HEK293 (cell line): ENCODE measurements around the gene SLC25A17.

ENCODE experiments used
- CTCF ChIA-PET: fragments of 350-600 bp; formaldehyde crosslinking; extraction: SDS; loops from one replicate; lab custom pipeline; 2021; ENCODE audit warnings: antibody characterized with exemption; lab: Yijun Ruan, JAX
- POLR2A ChIA-PET: fragments of 300-600 bp; formaldehyde crosslinking; extraction: SDS; loops from one replicate; lab custom pipeline; 2020; ENCODE audit warnings: antibody characterized with exemption, inconsistent platforms; lab: Yijun Ruan, JAX
- H3K27ac ChIP-seq: fragments of 200-500 bp; sonication (Bioruptor generic); 2 replicates; pipeline ENCODE4 v1.5.1; 2014; ENCODE audit warnings: low read depth, low read length, control low read depth, inconsistent platforms; ENCODE audit errors: extremely low read depth
- H3K36me3 ChIP-seq, 2 experiments: fragments of 200-500 bp in 1 of 2; sonication (Bioruptor generic) in 1 of 2; 1 replicate in 1 of 2; 2 replicates in 1 of 2; pipeline ENCODE4 v1.5.1; 2014 to 2017; ENCODE audit warnings: inconsistent platforms in 2 of 2, low read length in 2 of 2; ENCODE audit not compliant: control insufficient read depth in 2 of 2, insufficient read depth in 1 of 2
- H3K4me1 ChIP-seq: fragments of 200-500 bp; sonication (Bioruptor generic); 2 replicates; pipeline ENCODE4 v1.5.1; 2014; ENCODE audit warnings: mild to moderate bottlenecking, low read length, inconsistent platforms; ENCODE audit not compliant: control insufficient read depth, insufficient read depth
- H3K4me3 ChIP-seq: 2 replicates; pipeline ENCODE4 v1.5.1; 2011; ENCODE audit warnings: low read depth, mild to moderate bottlenecking, control low read depth, low read length, moderate library complexity
- H3K9me3 ChIP-seq: fragments of 200-500 bp; sonication (Bioruptor generic); 2 replicates; pipeline ENCODE4 v1.5.1; 2014; ENCODE audit warnings: low read depth, low read length, inconsistent platforms; ENCODE audit not compliant: control insufficient read depth, insufficient read depth
- KLF16 ChIP-seq: fragments of 450-650 bp; formaldehyde crosslinking; IDR thresholded peaks from 2 replicates; pipeline ENCODE4 v1.5.1; 2017; ENCODE audit warnings: missing biosample characterization, missing genetic modification characterization
- PRDM1 ChIP-seq: fragments of 450-650 bp; formaldehyde crosslinking; IDR thresholded peaks from 2 replicates; pipeline ENCODE4; 2016; ENCODE audit warnings: missing biosample characterization, missing genetic modification characterization
- SETDB1 ChIP-seq: IDR thresholded peaks from one replicate; pipeline ENCODE4 v1.6.1; 2017; ENCODE audit warnings: mild to moderate bottlenecking, low read length, moderate library complexity, mixed read lengths; ENCODE audit not compliant: insufficient read length
- YY1 ChIP-seq: fragments of 450-650 bp; formaldehyde crosslinking; IDR thresholded peaks from 2 replicates; pipeline ENCODE4 v1.5.1; 2018; ENCODE audit warnings: missing biosample characterization, missing genetic modification characterization
- ZBTB1 ChIP-seq: fragments of 450-650 bp; formaldehyde crosslinking; IDR thresholded peaks from 2 replicates; pipeline ENCODE4 v1.5.1; 2016; ENCODE audit warnings: missing biosample characterization, missing genetic modification characterization
- ZNF132 ChIP-seq: fragments of 450-650 bp; formaldehyde crosslinking; IDR thresholded peaks from 2 replicates; pipeline ENCODE4 v1.5.1; 2017; ENCODE audit warnings: missing biosample characterization, missing genetic modification characterization, borderline replicate concordance
- ZNF19 ChIP-seq: fragments of 450-650 bp; formaldehyde crosslinking; IDR thresholded peaks from 2 replicates; pipeline ENCODE4; 2016; ENCODE audit warnings: missing biosample characterization, missing genetic modification characterization, low read depth
- ZNF2 ChIP-seq: fragments of 450-650 bp; formaldehyde crosslinking; IDR thresholded peaks from 2 replicates; pipeline ENCODE4 v1.5.1; 2016; ENCODE audit warnings: missing biosample characterization, missing genetic modification characterization
- ZNF24 ChIP-seq: fragments of 450-650 bp; formaldehyde crosslinking; IDR thresholded peaks from 2 replicates; pipeline ENCODE4 v1.5.1; 2016; ENCODE audit warnings: missing biosample characterization, missing genetic modification characterization
- ZNF292 ChIP-seq: fragments of 450-650 bp; formaldehyde crosslinking; IDR thresholded peaks from 2 replicates; pipeline ENCODE4 v1.5.1; 2016; ENCODE audit warnings: low read depth, missing biosample characterization, missing genetic modification characterization, borderline replicate concordance
- ZNF366 ChIP-seq: fragments of 450-650 bp; formaldehyde crosslinking; conservative IDR thresholded peaks from 2 replicates; pipeline ENCODE4 v1.5.1; 2016; ENCODE audit warnings: missing biosample characterization, missing genetic modification characterization
- ZNF548 ChIP-seq: fragments of 450-650 bp; formaldehyde crosslinking; IDR thresholded peaks from 2 replicates; pipeline ENCODE4 v1.5.1; 2016; ENCODE audit warnings: missing biosample characterization, missing genetic modification characterization
- ZNF624 ChIP-seq: fragments of 450-650 bp; formaldehyde crosslinking; IDR thresholded peaks from 2 replicates; pipeline ENCODE4 v1.5.1; 2017; ENCODE audit warnings: missing biosample characterization, missing genetic modification characterization
- ZNF677 ChIP-seq: fragments of 450-650 bp; IDR thresholded peaks from 2 replicates; pipeline ENCODE4 v1.5.0; 2018; ENCODE audit warnings: missing biosample characterization, mild to moderate bottlenecking, missing genetic modification characterization, moderate library complexity
- ZNF830 ChIP-seq: fragments of 450-650 bp; IDR thresholded peaks from 2 replicates; pipeline ENCODE4 v1.5.0; 2018; ENCODE audit warnings: missing biosample characterization, missing genetic modification characterization, low read depth, mild to moderate bottlenecking, moderate library complexity
- ZNF837 ChIP-seq: fragments of 450-650 bp; formaldehyde crosslinking; IDR thresholded peaks from 2 replicates; pipeline ENCODE4 v1.5.1; 2016; ENCODE audit warnings: missing biosample characterization, missing genetic modification characterization
- TF ChIP-seq, protein P1 (sequence below): IDR thresholded peaks from 2 replicates; pipeline ENCODE4 v1.6.1; 2011; ENCODE audit warnings: mild to moderate bottlenecking, low read depth, low read length, borderline replicate concordance
- TF ChIP-seq, protein P2 (sequence below): fragments of 450-650 bp; formaldehyde crosslinking; IDR thresholded peaks from 2 replicates; pipeline ENCODE4 v1.5.1; 2016; ENCODE audit warnings: missing biosample characterization, missing genetic modification characterization
- TF ChIP-seq, protein P3 (sequence below): fragments of 450-650 bp; formaldehyde crosslinking; IDR thresholded peaks from 2 replicates; pipeline ENCODE4 v1.5.1; 2016; ENCODE audit warnings: missing biosample characterization, missing genetic modification characterization
- TF ChIP-seq, protein P4 (sequence below): fragments of 450-650 bp; formaldehyde crosslinking; IDR thresholded peaks from 2 replicates; pipeline ENCODE4 v1.5.1; 2016; ENCODE audit warnings: missing biosample characterization, missing genetic modification characterization, borderline replicate concordance
- TF ChIP-seq, protein P5 (sequence below): fragments of 450-650 bp; formaldehyde crosslinking; IDR thresholded peaks from 2 replicates; pipeline ENCODE4 v1.5.1; 2016; ENCODE audit warnings: missing biosample characterization, missing genetic modification characterization
- TF ChIP-seq, protein P6 (sequence below): fragments of 450-650 bp; formaldehyde crosslinking; IDR thresholded peaks from 2 replicates; pipeline ENCODE4 v1.5.1; 2016; ENCODE audit warnings: missing biosample characterization, missing genetic modification characterization

Gene SLC25A17

DNA sequence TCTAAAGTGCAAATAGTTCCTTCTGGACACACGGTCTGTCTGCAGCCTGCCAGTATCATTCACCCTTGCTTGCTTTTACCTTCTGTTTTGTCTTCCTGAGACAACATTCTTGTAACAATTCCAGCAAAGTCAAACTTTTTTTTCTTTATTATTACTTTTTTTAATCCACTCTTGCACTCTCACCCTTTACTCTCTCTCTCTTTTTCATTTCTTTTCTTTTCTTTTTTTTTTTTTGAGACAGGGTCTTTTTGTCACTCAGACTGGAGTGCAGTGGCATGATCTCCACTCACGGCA, 86.2 kb downstream of the SLC25A17 start:
- Histone ChIP-seq H3K4me1 (peaks cover 10% of the 10 kb centered on the region), H3K27ac (peak overlapping the region; percentile 32; the same call in 1 of the 2 replicates), H3K36me3 (no peaks in the 10 kb centered on the region; a peak in 1 of 3 replicates), H3K9me3 (no peaks in the 10 kb centered on the region), H3K4me3 (no peak overlapping the region)
- POLR2A ChIA-PET: no interaction called here
- TF ChIP-seq, protein P1, sequence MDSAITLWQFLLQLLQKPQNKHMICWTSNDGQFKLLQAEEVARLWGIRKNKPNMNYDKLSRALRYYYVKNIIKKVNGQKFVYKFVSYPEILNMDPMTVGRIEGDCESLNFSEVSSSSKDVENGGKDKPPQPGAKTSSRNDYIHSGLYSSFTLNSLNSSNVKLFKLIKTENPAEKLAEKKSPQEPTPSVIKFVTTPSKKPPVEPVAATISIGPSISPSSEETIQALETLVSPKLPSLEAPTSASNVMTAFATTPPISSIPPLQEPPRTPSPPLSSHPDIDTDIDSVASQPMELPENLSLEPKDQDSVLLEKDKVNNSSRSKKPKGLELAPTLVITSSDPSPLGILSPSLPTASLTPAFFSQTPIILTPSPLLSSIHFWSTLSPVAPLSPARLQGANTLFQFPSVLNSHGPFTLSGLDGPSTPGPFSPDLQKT: no peak
- TF ChIP-seq ZNF2 (tag by site-specific recombination) (no peak), PRDM1 (peak; percentile 98), ZNF366 (0 out of 2 replicates have a peak, but pooled peaks have one; percentile 45), ZNF132 (no peak), YY1 (tag by site-specific recombination) (no peak)
- CTCF ChIA-PET: interaction anchor here (0.6 kb wide), 2 partner anchors 15 to 75 kb away, joined by 4 to 7 read pairs; no protein-coding TSS in a partner anchor

DNA sequence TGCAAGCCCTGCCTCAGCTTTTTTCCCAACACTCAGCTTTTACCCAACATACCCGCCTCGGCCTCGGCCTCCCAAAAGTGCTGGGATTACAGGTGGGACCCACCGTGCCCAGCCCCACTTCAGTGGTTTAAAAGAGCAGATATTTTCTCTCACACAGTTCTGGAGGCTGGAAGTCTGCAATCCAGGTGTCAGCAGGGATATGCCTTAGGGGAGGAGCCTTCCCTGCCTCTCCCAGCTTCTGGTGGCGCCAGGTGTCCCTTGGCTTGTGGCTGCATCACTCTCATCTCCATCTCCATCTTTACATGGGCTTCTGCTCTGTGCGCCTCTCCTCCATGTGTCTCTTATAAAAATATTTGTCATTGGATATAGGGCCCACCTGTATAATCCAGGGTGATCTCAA, 89.9 kb downstream of the SLC25A17 start:
- POLR2A ChIA-PET: interaction anchor here (1.1 kb wide), 1 partner anchor 15 kb away, joined by 4 read pairs; no protein-coding TSS in a partner anchor
- H3K4me1 ChIP-seq: peaks cover 16% of the 10 kb centered on the region
- H3K9me3 ChIP-seq: no peaks in the 10 kb centered on the region
- peak overlapping the region; percentile 49; the same call in 1 of the 2 replicates for H3K27ac ChIP-seq
- CTCF ChIA-PET: interaction anchor here (0.6 to 1.9 kb wide), 4 partner anchors 18 to 46 kb away, joined by 4 to 11 read pairs (median 5); no protein-coding TSS in a partner anchor
- no peaks in the 10 kb centered on the region for H3K36me3 ChIP-seq
- no peak overlapping the region for H3K4me3 ChIP-seq
- TF ChIP-seq KLF16 (tag by site-specific recombination) (no peak), ZNF830 (tag by site-specific recombination) (no peak), SETDB1 (peak; percentile 66), ZNF24 (tag by site-specific recombination) (no peak), ZBTB1 (tag by site-specific recombination) (no peak), ZNF292 (no peak), ZNF624 (tag by site-specific recombination) (no peak), ZNF548 (tag by site-specific recombination) (peak; percentile 42; the same call in 1 of the 2 replicates), ZNF837 (no peak), ZNF19 (no peak), ZNF677 (tag by site-specific recombination) (no peak)
- TF ChIP-seq, protein P2, sequence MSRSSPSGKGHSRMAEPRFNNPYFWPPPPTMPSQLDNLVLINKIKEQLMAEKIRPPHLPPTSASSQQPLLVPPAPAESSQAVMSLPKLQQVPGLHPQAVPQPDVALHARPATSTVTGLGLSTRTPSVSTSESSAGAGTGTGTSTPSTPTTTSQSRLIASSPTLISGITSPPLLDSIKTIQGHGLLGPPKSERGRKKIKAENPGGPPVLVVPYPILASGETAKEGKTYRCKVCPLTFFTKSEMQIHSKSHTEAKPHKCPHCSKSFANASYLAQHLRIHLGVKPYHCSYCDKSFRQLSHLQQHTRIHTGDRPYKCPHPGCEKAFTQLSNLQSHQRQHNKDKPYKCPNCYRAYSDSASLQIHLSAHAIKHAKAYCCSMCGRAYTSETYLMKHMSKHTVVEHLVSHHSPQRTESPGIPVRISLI (tag by site-specific recombination): no peak
- TF ChIP-seq, protein P3, sequence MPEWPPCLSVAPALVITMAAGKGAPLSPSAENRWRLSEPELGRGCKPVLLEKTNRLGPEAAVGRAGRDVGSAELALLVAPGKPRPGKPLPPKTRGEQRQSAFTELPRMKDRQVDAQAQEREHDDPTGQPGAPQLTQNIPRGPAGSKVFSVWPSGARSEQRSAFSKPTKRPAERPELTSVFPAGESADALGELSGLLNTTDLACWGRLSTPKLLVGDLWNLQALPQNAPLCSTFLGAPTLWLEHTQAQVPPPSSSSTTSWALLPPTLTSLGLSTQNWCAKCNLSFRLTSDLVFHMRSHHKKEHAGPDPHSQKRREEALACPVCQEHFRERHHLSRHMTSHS (tag by site-specific recombination): no peak
- TF ChIP-seq, protein P1: no peak
- TF ChIP-seq, protein P4, sequence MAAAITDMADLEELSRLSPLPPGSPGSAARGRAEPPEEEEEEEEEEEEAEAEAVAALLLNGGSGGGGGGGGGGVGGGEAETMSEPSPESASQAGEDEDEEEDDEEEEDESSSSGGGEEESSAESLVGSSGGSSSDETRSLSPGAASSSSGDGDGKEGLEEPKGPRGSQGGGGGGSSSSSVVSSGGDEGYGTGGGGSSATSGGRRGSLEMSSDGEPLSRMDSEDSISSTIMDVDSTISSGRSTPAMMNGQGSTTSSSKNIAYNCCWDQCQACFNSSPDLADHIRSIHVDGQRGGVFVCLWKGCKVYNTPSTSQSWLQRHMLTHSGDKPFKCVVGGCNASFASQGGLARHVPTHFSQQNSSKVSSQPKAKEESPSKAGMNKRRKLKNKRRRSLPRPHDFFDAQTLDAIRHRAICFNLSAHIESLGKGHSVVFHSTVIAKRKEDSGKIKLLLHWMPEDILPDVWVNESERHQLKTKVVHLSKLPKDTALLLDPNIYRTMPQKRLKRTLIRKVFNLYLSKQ: no peak
- TF ChIP-seq, protein P5, sequence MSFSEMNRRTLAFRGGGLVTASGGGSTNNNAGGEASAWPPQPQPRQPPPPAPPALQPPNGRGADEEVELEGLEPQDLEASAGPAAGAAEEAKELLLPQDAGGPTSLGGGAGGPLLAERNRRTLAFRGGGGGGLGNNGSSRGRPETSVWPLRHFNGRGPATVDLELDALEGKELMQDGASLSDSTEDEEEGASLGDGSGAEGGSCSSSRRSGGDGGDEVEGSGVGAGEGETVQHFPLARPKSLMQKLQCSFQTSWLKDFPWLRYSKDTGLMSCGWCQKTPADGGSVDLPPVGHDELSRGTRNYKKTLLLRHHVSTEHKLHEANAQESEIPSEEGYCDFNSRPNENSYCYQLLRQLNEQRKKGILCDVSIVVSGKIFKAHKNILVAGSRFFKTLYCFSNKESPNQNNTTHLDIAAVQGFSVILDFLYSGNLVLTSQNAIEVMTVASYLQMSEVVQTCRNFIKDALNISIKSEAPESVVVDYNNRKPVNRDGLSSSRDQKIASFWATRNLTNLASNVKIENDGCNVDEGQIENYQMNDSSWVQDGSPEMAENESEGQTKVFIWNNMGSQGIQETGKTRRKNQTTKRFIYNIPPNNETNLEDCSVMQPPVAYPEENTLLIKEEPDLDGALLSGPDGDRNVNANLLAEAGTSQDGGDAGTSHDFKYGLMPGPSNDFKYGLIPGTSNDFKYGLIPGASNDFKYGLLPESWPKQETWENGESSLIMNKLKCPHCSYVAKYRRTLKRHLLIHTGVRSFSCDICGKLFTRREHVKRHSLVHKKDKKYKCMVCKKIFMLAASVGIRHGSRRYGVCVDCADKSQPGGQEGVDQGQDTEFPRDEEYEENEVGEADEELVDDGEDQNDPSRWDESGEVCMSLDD: no peak
- TF ChIP-seq, protein P6, sequence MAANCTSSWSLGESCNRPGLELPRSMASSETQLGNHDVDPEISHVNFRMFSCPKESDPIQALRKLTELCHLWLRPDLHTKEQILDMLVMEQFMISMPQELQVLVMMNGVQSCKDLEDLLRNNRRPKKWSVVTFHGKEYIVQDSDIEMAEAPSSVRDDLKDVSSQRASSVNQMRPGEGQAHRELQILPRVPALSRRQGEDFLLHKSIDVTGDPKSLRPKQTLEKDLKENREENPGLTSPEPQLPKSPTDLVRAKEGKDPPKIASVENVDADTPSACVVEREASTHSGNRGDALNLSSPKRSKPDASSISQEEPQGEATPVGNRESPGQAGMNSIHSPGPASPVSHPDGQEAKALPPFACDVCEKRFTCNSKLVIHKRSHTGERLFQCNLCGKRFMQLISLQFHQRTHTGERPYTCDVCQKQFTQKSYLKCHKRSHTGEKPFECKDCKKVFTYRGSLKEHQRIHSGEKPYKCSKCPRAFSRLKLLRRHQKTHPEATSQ (tag by site-specific recombination): no peak
